GM13976 (cell line): Measurements from ENCODE around the gene TAF10.

Source experiments
- DNase-seq: peaks from one replicate; pipeline ENCODE4 v3.0.0; 2012; ENCODE audit warnings: low spot score
- in situ Hi-C: fragments of 300-500 bp; cut with MboI; formaldehyde crosslinking; loops from one replicate; pipeline ENCODE4 v1.12.0; 2022; ENCODE audit warnings: low sequenced_read_pairs, mixed read lengths, inconsistent platforms; ENCODE audit not compliant: unreplicated experiment
- TF ChIP-seq, protein P1 (sequence below): IDR thresholded peaks from 2 replicates; pipeline ENCODE4 v1.5.1; 2012; ENCODE audit warnings: borderline replicate concordance, mild to moderate bottlenecking; ENCODE audit not compliant: insufficient read depth; ENCODE audit errors: extremely low read depth, missing control alignments, control extremely low read depth

The TAF10 gene

DNA sequence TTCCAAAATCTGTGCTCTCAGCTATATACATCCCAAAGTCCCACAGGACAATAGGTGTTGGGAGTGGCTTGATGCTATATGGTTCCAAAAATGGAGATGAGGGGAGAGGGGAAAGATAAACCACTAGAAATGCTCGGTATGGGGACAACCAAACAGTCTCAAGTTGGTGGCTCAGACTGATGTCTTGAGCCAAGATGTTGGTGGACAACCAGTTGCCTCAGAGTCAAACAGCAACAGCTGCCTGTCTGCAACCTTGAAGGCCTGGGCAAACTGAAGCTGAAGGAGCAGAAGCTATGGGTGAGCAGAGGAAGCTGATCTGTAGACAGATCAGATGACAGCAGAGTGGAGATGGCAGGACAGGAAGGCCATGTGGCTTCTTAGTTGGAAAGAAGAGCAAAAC, 12.6 kb downstream of the TAF10 start:
- in situ Hi-C loops, result no loop called here
- TF ChIP-seq, protein P1, sequence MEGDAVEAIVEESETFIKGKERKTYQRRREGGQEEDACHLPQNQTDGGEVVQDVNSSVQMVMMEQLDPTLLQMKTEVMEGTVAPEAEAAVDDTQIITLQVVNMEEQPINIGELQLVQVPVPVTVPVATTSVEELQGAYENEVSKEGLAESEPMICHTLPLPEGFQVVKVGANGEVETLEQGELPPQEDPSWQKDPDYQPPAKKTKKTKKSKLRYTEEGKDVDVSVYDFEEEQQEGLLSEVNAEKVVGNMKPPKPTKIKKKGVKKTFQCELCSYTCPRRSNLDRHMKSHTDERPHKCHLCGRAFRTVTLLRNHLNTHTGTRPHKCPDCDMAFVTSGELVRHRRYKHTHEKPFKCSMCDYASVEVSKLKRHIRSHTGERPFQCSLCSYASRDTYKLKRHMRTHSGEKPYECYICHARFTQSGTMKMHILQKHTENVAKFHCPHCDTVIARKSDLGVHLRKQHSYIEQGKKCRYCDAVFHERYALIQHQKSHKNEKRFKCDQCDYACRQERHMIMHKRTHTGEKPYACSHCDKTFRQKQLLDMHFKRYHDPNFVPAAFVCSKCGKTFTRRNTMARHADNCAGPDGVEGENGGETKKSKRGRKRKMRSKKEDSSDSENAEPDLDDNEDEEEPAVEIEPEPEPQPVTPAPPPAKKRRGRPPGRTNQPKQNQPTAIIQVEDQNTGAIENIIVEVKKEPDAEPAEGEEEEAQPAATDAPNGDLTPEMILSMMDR, result no peak
- no peak for DNase-seq

DNA sequence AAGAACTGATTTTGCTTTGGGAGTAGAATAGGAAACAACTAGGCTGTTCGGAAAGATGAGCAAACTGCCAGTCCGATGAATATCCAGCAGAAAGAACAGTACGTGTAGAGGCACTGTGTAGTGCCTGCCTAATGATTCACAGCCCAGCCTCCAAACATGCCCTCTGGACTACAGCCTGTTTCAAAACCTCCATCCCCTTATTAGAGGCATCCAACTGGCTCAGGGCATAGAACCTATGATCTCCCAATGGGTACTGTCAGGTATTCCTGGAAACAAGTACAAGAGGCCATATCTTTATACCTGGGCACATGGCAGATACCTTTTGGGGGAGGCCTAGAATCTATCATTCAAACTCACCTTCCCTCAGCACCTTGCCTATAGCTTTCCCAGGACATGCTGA, 13.5 kb downstream of the TAF10 start:
- in situ Hi-C loops, result no loop called here
- TF ChIP-seq, protein P1, result no peak
- no peak for DNase-seq

DNA sequence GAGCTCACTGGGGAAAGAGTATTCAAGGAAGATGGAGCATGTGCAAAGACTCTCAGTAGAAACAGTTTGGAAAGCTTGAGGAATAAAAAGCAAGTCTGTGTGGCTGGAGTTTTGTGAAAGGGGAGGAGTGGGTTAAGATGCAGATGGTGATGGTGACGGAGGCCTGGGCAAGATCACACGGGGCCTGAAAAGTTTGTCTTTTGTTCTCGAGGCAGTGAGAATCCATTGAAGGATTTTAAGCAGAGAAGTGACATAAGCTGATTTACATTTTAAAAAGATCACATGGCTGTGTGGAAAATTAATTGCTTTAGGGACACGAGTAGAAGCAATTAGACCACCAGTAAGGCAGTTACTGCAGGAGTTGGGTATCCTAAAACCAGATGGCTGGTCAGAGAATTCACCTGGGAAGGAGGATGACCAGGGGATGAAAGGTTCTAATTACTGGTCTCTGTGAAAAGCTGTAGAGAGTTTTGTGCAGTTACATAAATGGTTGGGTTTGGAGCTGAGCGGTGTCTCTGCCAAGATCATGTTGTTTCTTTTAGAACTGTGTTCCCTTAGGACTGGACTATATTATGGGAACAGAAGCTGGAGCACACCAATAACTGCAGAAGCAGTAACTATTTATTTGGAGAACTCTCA, 15.7 kb downstream of the TAF10 start:
- no peak for DNase-seq
- in situ Hi-C loops, result no loop called here
- TF ChIP-seq, protein P1, result no peak

DNA sequence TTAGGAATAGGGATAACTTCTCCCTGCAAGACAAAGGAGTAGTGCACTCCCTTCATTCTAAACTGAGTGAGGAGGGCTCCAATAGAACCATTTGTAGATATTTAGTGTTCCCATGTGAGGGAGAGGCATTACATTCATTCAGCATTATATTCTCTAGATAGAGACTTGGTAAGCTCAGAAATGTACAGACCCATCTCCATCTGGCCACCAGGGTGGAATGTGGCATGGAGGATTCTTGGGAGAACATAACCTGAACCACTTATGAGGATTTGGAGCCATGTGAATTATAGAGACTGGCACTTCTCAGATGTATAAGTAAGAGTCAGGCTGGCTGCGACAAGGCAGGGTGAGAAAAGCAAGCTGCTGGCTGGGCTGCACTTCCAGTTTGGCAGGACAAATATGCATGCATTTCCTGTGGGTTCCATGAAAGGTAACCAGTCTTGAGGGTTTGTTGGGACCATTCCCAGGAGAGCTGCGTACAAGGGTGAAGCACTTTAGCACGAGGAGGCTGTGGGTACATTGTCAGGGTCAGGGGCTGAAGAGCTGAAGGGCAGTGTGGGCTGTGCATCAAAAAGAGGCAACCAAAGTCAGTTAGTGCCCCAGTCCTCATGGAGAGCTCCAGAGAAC, 17.8 kb downstream of the TAF10 start:
- in situ Hi-C loops, result no loop called here
- TF ChIP-seq, protein P1, result no peak
- no peak for DNase-seq

DNA sequence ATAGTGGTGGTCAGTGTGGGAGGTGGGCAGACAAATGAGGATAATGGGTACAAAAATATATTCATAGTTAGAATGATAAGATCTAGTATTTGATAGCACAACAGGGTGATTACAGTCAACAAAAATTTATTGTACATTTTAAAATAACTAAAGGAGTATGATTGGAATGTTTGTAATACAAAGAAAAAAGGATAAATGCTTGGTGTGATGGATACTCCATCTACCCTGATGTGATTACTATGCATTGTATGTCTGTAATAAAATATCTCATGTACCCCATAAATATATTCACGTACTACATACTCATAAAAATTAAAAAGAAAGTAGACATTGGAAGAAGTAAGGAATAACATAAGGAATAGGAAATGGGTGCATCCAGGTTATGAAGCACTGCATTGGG, 24.0 kb downstream of the TAF10 start:
- DNase-seq, result no peak
- TF ChIP-seq, protein P1, result no peak
- in situ Hi-C loops, result no loop called here

DNA sequence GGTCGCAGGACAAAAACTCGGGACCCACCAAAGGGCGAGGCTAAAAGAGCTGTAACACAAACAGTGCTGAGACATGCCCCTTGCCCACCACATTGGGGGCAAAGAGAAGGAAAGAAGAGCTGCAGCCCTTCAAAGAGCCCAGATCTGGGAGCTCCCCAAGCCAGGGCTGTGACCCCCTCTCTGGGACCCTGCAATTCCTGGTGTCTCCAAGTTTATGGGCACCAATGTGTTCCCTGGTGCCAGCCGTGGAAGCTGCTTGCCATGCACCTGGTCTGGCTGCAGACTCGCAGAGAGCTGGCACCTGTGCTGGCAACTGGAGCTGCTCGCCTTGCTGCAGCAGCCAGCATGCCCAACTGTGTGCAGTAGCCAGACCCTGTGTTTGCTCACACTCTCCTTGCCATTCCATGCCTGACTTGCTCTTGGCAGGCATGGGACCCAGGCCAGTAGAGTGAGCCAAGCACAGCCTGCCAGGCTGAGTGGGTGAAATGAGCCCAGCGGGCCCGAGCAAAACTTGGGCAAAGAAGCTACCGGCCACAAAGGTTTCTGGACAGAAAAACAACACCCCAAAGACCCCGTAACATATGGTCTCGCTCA, 24.6 kb downstream of the TAF10 start:
- in situ Hi-C loops, result no loop called here
- DNase-seq, result no peak
- TF ChIP-seq, protein P1, result no peak
